Measurements from ENCODE around the gene RPS19.

DNA sequence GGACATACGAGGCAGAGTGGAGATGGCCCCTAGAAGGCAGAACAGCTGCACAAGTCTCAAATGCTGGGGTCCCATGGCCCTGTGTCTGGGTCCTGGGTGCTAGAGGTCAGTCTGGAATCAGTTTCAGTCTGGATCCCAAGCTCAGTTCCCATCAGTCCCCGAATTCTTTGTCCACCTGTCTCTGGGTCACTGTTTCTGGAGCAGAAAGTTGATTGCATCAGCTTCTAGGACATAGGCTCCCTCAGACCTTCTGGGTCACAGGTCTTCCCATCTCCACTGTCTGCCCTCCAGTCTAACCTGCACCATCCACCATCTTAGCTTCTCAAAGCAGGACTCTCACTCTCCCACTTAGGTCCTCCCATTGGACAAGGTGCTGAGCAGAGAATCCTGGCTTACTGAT, 20.8 kb upstream of the RPS19 start:
- TF ChIP-seq, protein P1, sequence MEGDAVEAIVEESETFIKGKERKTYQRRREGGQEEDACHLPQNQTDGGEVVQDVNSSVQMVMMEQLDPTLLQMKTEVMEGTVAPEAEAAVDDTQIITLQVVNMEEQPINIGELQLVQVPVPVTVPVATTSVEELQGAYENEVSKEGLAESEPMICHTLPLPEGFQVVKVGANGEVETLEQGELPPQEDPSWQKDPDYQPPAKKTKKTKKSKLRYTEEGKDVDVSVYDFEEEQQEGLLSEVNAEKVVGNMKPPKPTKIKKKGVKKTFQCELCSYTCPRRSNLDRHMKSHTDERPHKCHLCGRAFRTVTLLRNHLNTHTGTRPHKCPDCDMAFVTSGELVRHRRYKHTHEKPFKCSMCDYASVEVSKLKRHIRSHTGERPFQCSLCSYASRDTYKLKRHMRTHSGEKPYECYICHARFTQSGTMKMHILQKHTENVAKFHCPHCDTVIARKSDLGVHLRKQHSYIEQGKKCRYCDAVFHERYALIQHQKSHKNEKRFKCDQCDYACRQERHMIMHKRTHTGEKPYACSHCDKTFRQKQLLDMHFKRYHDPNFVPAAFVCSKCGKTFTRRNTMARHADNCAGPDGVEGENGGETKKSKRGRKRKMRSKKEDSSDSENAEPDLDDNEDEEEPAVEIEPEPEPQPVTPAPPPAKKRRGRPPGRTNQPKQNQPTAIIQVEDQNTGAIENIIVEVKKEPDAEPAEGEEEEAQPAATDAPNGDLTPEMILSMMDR (IDR thresholded peaks at IDR 0.05): no peak
- no peak for TF ChIP-seq POLR2AphosphoS5 (IDR thresholded peaks at IDR 0.05)
- no peak for TF ChIP-seq POLR2A (IDR thresholded peaks at IDR 0.05; ENCODE audit: low read depth)
- TF ChIP-seq EP300 (IDR thresholded peaks at IDR 0.05): no peak

Data from esophagus muscularis mucosa (tissue), 4 donors.